HG03196 (cell line): Measurements from ENCODE around the gene LIMA1.
"Not testable (repeated sequence)": the region's sequence is repeated elsewhere in the genome, so short reads cannot be mapped to it uniquely, and the experiment has no call there.

Experiments used
- ATAC-seq: cut with Tn5 transposase; IDR thresholded peaks from one replicate; pipeline ENCODE4 v1.9.1; 2021; ENCODE audit not compliant: unreplicated experiment

The LIMA1 gene

DNA sequence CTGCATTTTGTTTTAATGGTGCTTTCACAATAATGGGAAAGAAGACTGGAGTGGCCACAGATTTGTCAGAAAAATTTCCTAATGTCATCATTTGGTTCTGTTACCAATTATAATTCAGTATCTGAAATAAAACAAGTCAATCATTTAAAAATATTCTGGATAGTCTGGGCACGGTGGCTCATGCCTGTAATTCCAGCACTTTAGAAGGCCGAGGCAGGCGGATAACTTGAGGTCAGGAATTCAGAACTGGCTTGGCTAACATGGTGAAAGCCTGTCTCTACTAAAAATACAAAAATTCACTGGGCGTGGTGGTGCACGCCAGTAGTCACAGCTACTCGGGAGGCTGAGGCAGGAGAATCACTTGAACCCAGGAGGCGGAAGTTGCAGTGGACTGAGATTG lies 4.0 kb upstream of the LIMA1 start:
- no peak for ATAC-seq

DNA sequence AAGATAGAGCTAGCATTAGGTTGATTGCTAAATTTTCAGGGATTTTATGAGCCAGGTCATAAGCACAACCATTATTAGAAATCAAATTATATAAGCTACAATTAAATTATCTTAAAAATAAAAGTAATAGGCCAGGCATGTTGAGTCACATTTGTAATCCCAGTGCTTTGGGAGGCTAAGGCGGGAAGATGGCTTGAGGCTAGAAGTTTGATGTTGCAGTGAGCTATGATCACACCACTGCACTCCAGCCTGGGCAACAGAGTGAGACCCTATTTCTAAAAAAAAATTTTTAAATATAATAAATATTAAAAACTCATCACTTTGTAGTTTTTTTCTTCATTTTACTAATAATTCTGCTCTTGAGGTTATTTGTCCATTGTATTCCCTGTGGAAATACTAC lies 1.9 kb upstream of the LIMA1 start:
- no peak for ATAC-seq

DNA sequence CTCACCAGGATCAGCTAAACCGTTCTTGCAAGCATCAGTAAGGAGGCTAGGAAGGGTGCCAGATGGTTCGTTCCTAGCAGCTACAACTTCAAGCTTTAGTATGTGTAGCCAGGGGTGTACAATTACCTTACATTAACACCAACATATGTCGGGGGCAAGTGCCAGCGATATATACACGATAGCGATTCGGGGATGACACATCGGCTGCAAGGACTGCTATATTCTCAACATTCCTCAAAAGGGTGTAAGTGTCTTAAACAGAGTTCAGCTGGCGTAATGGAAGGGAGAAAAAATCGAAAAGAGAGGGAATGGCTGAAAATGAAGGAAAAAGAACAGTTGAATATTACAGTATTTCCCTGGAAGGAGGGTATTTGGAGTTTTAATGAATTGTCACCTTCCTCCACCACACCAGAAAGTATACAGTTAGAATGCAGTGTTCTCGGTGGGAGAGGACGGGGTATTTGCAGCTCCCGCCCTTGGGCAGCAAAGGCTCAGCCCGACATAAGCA lies 545 bp downstream of the LIMA1 start:
- ATAC-seq, result peak; percentile 34

DNA sequence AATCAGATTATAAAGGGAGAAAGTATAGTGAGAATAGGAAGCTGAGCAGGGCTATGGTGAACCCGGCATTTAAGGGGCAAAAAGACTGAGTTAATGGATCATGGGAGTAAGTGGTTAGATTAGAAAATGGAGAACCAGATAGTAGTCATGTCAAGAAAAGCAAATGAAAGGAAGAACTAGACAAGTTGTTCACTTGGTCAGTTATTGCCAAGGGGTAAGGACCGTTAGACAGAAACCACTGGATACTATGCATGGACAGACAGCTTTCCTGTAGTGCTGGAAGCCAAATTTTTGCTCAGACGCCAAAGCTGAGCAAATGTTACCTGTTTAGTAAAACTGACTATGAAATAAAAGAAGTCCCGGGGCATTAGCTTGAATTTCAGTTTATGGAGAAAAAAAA lies 3.8 kb downstream of the LIMA1 start:
- ATAC-seq, result no peak

DNA sequence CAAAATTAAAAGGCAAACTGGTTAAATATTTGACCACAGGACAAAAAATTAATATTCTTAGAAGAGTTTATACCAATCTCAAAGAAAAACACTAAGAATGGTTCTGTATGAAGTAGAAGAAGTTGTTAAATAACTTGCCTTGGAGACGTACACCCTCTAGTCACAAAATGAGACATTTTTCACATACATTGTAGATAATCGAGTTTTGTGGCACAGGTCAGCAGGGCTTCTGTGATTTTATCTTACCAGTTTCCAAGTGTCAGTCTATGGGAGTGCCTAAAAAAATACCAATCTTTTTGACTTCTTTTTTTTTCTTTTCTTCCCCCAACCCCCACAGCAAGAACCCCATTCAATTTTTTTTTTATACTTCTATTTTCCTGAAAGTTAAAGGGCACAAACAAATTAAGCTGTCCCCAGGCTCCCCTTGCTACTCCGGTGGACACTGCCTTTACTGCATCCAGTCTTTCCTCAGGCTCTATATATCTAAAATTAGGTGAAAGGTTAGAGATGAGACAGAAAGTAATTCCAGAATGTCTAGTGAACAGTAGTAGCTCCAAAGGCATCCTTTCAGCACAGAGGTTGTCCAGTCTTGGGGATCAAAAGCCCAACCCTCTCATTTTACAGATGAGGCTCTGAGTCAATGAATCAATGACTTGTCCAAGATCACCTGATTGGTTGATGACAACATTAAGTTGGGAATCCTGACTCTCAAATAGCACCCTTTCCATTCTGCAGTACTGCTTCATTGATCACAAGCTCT lies 6.2 kb downstream of the LIMA1 start:
- ATAC-seq, result no peak

DNA sequence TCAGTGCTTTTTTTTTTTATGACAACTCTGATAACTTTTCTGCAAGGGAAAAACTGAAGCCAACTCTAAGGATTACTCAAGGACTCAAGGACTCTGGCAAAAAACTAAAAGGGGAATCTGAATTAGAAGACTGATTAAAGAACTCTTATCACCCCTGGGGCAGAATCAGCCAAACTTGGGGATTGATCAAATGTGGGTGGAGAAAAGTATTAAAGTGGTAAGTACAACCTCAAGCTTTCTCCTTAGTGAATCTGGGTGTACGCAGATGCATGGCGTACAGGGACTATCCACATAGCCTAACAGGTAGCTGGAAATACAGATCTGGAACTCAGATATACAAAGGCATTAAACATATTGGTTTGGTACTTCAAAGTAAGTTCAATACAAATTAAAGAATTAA lies 7.3 kb downstream of the LIMA1 start:
- ATAC-seq, result no peak

DNA sequence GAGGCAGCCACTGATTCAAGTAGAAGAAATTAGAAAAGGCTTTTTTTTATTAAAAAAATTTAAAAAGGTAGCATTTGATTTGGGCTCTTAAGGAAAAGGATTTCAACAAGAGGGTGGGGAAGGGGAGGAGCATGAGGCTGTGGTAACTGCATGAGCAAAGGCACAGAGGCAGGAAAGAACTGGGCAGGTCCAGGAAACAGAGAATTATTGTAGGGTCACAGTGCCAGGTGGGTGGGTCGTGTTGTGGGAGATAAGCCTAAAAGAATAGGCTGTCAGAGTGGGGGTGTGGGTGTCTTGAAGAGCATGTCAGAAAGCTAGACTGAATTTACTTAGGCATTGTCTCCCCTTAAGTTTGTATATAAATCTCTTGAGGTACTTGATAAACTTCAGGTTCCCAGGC lies 7.8 kb downstream of the LIMA1 start:
- no peak for ATAC-seq

DNA sequence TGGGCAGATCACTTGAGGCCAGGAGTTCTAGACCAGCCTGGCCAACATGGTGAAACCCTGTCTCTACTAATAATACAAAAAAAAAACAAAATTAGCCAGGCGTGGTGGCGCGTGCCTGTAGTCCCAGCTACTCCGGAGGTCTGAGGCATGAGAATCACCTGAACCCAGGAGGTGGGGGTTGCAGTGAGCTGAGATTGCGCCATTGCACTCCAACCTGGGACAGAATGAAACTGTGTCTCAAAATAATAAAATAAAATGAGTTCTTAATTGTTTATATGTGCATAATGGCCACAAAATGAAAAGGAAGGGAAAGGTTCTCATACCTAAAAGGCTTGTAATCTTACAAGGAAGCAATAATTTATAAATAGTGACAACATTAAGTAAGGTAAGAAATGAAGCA lies 8.2 kb downstream of the LIMA1 start:
- ATAC-seq, result not testable (repeated sequence)

DNA sequence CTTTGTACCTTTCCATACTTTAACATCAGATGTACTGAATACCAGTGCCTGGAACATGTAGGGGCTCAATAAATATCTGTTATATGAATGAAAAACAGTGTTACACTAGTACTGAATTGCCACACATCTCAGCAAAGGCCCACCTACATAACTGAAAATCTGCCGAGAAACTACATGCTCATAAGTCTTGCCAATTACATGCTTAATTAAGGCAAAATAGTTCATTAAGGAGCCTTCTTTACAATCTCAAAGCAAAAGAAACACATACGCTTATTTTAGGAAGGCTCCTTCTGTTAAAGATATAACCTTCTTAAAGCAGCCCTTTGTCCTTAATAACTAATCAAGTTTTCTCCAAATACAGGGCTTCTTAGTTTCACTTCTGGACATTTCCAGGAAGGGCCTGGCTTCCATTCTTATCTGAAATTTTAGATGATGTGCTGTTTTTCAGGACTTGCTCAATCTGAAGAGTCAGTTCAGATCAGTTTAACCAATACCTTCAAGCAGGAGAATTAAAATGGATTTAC lies 11.5 kb downstream of the LIMA1 start:
- no peak for ATAC-seq

DNA sequence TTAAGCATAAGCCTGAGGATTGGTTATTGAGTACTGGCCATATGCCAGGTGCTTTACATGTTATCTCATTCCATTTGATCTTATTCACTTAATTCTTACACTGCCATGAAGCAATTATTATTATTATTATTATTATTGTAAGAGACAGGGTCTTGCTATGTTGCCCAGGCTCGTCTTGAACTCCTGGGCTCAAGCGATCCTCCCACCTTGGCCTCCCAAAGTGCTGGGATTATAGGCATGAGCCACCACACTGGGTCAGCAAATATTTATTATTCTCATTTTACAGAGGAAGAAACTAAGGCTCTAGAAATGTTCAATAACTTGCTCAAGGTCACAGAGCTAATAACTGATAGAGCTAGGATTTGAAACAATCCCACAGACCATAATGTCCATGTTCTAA lies 14.8 kb downstream of the LIMA1 start:
- no peak for ATAC-seq

DNA sequence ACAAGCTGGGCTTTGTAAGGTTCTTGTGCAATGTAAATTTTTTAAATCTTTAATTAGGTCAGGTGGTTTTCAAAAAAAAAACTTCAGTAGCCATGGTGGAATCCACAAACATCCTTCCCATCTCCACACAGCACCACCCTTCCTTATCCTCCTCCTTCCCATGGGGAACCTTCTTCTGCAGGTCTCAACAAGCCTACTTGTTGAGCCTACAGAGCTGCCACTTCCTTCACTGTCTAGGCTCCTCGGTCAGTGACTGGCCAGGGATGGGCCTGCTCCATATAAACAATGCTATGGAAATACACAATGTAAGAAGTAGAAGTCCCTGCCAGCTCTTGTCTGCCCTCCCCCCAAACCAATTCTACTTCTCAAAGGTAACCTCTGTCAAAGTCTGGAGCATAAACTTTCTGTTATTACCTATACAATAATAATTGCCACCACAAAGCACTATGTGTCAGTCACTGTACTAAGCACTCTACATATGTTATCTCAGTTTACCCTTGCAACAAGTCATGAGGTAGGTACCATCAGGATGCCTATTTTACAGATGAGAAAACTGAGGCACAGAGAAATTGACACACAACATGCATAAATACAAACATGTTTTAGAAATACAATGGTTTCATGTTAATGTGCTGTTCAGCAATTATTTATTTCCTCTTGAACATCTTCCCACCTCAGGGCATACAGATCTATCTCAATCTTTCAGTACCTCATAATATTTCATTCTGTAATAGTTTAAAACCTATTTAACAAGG lies 17.4 kb downstream of the LIMA1 start:
- ATAC-seq, result no peak

DNA sequence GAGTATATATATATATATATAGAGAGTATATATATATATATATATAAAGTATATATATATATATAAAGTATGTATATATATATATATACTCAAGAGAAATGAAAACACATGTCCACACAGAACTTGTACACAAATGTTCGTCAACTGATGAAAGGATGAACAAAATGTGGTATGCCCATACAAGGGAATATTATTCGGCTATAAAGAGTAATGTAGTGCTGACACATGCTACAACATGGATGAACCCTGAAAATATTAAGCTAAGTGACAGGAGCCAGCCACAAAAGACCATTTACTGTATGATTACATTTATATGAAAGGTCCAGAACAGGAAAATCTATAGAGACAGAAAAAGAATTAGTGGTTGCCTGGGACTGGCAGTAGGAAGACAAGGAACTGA lies 19.5 kb downstream of the LIMA1 start:
- no peak for ATAC-seq

DNA sequence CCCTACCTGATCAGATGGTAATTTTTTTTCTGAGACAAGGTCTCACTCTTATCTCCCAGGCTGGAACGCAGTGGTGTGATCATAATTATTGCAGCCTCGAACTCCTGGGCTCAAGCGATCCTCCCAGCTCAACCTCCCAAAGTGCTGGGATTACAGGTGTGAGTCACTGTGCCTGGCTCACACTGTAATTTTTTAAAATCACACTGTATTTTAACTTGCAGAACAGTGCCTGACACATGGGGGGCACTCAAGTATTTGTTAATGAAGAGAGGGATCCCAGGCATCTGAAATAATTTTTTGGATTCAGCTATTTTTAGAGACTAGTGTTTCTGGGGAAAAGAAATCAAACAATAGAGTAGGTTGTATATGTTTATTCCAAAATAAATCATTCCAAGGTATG lies 21.7 kb downstream of the LIMA1 start:
- no peak for ATAC-seq

DNA sequence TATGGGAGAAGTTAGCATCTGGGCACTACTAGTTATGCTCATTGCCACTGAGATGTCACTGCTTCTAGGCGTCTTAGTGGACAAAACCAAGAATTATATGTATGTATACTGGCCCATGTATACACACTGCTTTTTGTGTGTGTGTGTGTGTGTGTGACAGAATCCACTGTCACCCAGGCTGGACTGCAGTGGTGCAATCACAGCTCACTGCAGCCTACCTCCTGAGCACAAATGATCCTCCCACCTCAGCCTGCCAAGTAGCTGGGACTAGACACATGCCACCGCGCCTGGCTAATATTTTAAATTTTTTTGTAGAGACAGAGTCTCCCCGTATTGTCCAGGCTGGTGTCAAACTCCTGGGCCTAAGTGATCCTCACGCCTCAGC lies 25.2 kb downstream of the LIMA1 start:
- ATAC-seq, result no peak

DNA sequence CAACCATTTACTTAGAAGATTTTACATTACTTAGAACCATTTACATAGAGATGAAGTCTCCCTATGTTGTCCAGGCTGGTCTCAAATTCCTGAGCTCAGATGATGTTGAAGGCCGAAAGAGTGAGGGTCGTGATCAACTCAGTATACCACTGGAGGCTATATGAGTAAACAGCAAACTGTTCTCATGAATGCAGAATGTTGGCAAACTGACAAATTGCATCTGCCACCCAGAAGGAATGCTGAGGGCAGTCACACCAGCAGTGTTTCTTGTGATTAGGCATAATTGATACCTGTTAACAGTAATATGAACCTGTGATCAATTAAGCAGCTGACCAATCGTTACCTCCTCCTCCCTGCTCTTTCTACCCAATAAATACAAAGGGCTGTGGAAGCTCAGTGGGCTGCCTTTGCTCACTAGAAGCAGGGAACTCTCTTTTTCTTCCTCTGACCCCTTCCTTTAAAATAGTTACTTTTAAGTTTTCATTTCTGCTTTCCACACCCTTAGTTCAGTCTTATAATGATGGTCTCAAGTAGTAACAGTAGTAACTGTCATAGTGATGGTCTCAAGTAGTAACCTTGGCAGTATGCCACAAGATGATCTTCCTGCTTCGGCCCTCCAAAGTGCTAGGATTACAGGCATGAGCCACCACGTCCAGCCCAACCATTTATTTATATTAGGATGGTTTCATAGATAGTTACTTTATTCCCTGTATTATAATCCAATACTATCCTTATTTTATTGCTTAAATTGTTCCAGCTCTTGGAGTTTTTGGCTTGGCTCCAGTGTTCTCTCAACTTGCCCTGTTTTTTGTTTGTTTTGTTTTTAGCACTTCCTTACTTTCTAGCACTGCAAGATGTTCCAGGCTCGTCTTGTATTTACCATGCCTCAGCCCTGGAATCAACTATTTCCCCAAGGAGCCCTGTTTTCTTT lies 25.8 kb downstream of the LIMA1 start:
- no peak for ATAC-seq

DNA sequence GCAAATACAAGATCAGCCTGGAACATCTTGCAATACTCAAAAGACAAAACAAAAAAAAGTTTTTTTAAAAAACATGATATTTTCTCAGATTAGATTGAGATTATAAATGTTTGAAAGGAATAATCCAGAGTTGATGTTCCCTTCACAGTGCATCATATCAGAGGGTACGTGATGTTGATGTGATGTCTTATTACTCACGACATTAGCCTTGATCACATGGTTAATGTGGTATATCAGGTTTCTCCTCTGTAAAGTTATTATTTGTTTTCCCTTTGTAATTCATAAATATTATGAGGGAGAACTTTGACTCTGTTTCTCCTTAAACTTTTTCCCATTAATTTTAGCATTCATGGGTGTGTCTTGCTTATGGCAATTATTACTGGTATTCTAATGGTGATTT lies 26.6 kb downstream of the LIMA1 start:
- ATAC-seq, result no peak

DNA sequence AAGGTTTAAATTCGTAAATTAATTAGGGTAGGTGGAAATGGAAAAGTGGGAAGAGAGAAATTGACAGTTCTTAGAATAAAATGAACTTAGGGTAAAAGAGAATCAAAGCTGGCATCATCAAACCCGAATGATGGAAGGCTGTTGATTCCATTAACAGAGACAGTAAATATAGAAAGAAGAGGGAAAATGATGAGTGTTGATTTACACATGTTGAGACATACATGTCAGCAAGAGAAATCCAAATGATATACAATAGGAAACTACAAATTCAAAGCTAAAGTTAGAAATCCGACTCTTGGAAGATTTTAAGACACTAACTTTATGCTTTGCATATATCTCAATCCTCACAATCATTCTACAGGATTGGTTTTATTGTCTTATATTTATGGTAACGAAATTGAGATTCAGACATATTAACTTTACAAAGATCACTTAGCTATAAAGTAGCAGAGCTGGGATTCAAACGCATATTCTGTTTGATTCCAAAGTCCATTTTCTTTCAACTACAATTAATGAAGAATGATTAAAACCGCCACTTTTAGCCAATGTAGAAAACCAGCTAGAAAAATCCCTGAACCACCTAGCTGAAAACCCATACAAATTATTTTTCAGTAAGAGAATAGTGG lies 30.2 kb downstream of the LIMA1 start:
- no peak for ATAC-seq

DNA sequence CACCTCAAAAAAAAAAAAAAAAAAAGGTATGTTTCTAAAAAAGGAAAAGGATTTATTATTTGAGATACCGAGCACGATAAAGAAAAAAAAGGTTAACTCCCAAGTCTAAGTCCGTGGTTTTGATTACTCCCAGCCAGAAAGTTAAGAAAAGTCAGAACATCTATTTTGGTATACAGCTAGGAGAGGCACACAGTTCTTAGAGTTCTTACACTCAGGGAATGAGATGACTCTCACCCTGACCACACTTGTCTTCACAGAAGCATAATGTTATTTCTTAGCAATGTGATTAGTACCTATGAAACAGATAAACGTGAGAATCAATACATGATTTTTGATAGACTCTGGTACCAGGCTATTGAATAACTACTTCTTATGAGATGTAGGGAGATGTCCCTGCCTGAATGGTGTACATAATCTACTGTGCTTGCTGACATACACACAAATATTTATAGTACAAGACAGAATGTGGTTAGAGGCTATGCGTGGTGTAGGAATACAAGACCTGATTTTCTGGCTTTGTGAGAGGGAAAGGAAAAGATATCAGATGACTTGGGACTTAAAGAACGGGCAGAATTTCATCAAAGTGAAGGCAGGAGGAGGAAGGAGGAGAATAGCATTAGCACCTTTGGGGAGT lies 31.6 kb downstream of the LIMA1 start:
- no peak for ATAC-seq

DNA sequence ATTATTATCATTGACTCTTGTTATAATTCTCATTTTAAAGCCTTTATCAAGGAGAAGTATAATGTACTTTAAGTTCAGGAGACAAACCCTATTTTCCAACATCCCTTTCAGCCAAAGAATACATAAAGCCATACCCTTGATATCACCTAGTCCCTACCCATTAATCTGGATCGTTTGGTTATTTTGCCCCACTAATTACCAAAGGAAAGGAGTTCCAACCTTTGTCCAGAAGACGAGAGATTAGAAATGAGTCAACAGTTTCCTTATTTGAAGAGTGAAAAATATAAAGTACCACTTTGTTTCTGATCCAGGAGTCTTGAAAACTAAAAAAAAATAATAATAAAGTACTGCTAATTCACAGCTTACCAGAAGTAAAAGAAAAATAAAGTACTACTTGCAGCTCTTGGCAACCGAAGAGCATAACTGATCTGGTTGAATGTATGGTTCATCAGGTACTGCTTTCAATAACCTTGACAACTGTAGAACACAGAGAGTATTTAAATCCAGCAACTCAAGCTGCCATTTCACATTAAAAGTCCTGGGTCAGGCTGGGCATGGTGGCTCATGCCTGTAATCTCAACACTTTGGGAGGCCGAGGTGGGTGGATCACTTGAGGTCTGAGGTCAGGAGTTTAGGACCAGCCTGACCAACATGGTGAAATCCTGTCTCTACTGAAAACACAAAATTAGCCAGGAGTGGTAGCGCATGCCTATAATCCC lies 33.7 kb downstream of the LIMA1 start:
- no peak for ATAC-seq

DNA sequence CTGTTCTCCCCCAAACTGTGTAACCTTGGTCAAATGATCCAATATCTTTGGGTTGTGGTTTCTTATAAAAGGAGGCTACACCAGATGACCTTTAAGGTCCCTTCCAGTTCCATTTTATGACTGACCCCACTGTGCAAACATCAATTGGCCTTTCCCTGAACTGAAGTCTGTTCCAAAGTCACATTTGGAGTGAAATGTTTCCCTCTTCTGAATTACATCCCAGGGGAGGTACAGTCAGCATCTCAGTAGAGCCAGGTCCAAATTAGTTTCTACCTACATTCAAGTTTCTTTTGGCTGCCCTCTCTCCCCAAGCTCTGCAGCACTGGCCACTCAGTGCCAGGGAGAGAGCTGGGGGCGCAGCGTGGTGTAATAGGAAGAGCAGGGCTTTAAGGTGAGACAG lies 34.4 kb downstream of the LIMA1 start:
- no peak for ATAC-seq
